SK-N-SH treated with all-trans-retinoic acid at 6 μM for 48 hours (cell line): ENCODE measurements around the gene GNAQ.

Experiments used
- ARNTL ChIP-seq: fragments of 450-650 bp; formaldehyde crosslinking; IDR thresholded peaks from 2 replicates; pipeline ENCODE4 v1.5.0; 2020; ENCODE audit warnings: low read depth, mild to moderate bottlenecking, moderate library complexity, borderline replicate concordance
- CREB5 ChIP-seq: fragments of 250-450 bp; sonication (Bioruptor Pico); IDR thresholded peaks from 2 replicates; pipeline ENCODE4 v1.5.1; 2020; ENCODE audit warnings: low read depth, mild to moderate bottlenecking, moderate library complexity
- PATZ1 ChIP-seq: fragments of 250-450 bp; sonication (Bioruptor Pico); IDR thresholded peaks from 2 replicates; pipeline ENCODE4 v1.8.0; 2020; ENCODE audit warnings: mild to moderate bottlenecking, moderate library complexity, borderline replicate concordance
- POU6F1 ChIP-seq: fragments of 250-450 bp; sonication (Bioruptor Pico); IDR thresholded peaks from 2 replicates; pipeline ENCODE4 v1.8.0; 2021; ENCODE audit warnings: low read depth, mild to moderate bottlenecking, moderate library complexity, borderline replicate concordance
- PPARA ChIP-seq: fragments of 250-450 bp; sonication (Bioruptor Pico); IDR thresholded peaks from 2 replicates; pipeline ENCODE4 v1.5.0; 2020; ENCODE audit warnings: mild to moderate bottlenecking, borderline replicate concordance
- SNAI2 ChIP-seq: fragments of 250-450 bp; sonication (Bioruptor Pico); IDR thresholded peaks from 2 replicates; pipeline ENCODE4 v1.5.0; 2020; ENCODE audit warnings: mild to moderate bottlenecking, moderate library complexity
- TCF4 ChIP-seq: fragments of 250-450 bp; sonication (Bioruptor Pico); IDR thresholded peaks from 2 replicates; pipeline ENCODE4 v1.8.0; 2021; ENCODE audit warnings: mild to moderate bottlenecking, moderate library complexity, borderline replicate concordance
- TOX ChIP-seq: fragments of 250-450 bp; sonication (Bioruptor Pico); IDR thresholded peaks from 2 replicates; pipeline ENCODE4 v1.8.0; 2021; ENCODE audit warnings: mild to moderate bottlenecking, moderate library complexity, borderline replicate concordance
- TSHZ2 ChIP-seq: fragments of 250-450 bp; sonication (Bioruptor Pico); IDR thresholded peaks from 2 replicates; pipeline ENCODE4 v1.5.0; 2020; ENCODE audit warnings: mild to moderate bottlenecking, moderate library complexity
- ZC3H10 ChIP-seq: fragments of 250-450 bp; sonication (Bioruptor Pico); IDR thresholded peaks from 2 replicates; pipeline ENCODE4 v1.5.1; 2021; ENCODE audit warnings: mild to moderate bottlenecking, moderate library complexity
- ZFP3 ChIP-seq: fragments of 250-450 bp; sonication (Bioruptor Pico); IDR thresholded peaks from 2 replicates; pipeline ENCODE4 v1.5.0; 2020; ENCODE audit warnings: mild to moderate bottlenecking, moderate library complexity
- ZFP30 ChIP-seq: fragments of 450-650 bp; formaldehyde crosslinking; IDR thresholded peaks from 2 replicates; pipeline ENCODE4 v1.5.0; 2022; ENCODE audit warnings: mild to moderate bottlenecking, moderate library complexity
- ZNF565 ChIP-seq: fragments of 450-650 bp; formaldehyde crosslinking; conservative IDR thresholded peaks from 2 replicates; pipeline ENCODE4 v1.5.0; 2020; ENCODE audit warnings: low read depth, mild to moderate bottlenecking, moderate library complexity
- ZNF8 ChIP-seq: fragments of 450-650 bp; formaldehyde crosslinking; IDR thresholded peaks from 2 replicates; pipeline ENCODE4 v1.5.0; 2020; ENCODE audit warnings: mild to moderate bottlenecking, moderate library complexity

- TF ChIP-seq SNAI2 = no peak
- TF ChIP-seq TSHZ2 = no peak
- no peak for TF ChIP-seq PPARA (CRISPR knock-in tag)
- no peak for TF ChIP-seq PATZ1 (CRISPR knock-in tag)
- no peak for TF ChIP-seq ARNTL
- TF ChIP-seq ZNF8 = no peak
- no peak for TF ChIP-seq CREB5 (CRISPR knock-in tag)
- TF ChIP-seq ZNF565 (CRISPR knock-in tag) = no peak
- TF ChIP-seq TOX (CRISPR knock-in tag) = no peak
- TF ChIP-seq TCF4 (CRISPR knock-in tag) = no peak
- no peak for TF ChIP-seq ZC3H10 (CRISPR knock-in tag)
- TF ChIP-seq POU6F1 (CRISPR knock-in tag) = no peak
- no peak for TF ChIP-seq ZFP30 (CRISPR knock-in tag)
- TF ChIP-seq ZFP3 (CRISPR knock-in tag) = no peak
Observed at GRCh38 chr9:77680581-77680980, 351.0 kb downstream of the GNAQ start.
